ENCODE measurements around the gene AATF. TPM values are rescaled to one million over a fixed set of nuclear protein-coding genes. Genes with fewer than 3 reads are reported as not detected.

The AATF gene
- total and polyA plus RNA-seq, 4 donors = 28.2 to 41.4 (median 38.7) TPM

DNA sequence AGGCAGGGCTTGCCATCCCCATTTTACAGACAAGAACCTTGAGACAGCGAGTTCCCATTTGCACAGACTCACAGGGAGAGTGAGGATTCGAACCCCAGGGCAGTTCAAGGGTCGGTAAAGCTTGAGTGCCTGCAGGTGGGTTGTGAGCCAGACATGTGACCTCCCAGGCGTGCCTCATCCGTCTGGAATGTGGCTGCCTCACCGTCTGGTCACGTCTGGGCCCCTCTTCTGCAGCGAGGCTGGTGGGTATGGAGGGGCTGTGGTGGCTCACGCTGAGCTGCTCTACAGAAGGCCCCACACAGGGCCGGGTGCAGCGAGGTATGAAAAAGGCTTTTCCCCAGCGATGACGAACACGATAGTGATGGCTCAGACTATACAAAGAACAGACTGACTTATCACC lies 47.2 kb upstream of the AATF start:
- TF ChIP-seq CTCF (IDR thresholded peaks at IDR 0.05; ENCODE audit: control extremely low read depth, extremely low read depth) = no peak
- Histone ChIP-seq H3K4me3 (no peak overlapping the region), H3K9me3 (ENCODE audit: control insufficient read depth in 4 of 4, insufficient read depth in 3 of 4, low read length in 3 of 4) (no peaks in the 10 kb centered on the region), H3K27ac (ENCODE audit: low read depth in 1 of 2, low read length in 1 of 2) (no peak overlapping the region), H3K36me3 (ENCODE audit: control insufficient read depth in 4 of 4, insufficient read depth in 4 of 4, low read length in 4 of 4) (no peaks in the 10 kb centered on the region), H3K9ac (ENCODE audit: insufficient read depth in 1 of 2, low read length in 2 of 2) (no peak overlapping the region), H3K27me3 (ENCODE audit: control insufficient read depth in 3 of 3, insufficient read depth in 3 of 3, low read length in 2 of 3) (peaks cover 0 to 3% (median 0%) of the 10 kb centered on the region in 3 donors), H3K4me1 (ENCODE audit: control insufficient read depth in 5 of 5, insufficient read depth in 5 of 5, low read length in 5 of 5) (no peaks in the 10 kb centered on the region)
- ATAC-seq (ENCODE audit: insufficient read depth, low FRiP score) (no peak), DNase-seq (peak in 2 of 3 donors; percentile 9 to 41)
- 55 to 71% methylated on average over 14 of the region's 14 CpGs for WGBS, 2 donors

GRCh38 chr17:36907407-36907806 lies 41.3 kb upstream of the AATF start:
- ATAC-seq (ENCODE audit: insufficient read depth, low FRiP score) = no peak
- peaks cover 0 to 1% (median 0%) of the 10 kb centered on the region in 5 donors for H3K4me1 ChIP-seq (ENCODE audit: control insufficient read depth in 5 of 5, insufficient read depth in 5 of 5, low read length in 5 of 5)
- H3K27ac ChIP-seq (ENCODE audit: low read depth in 1 of 2, low read length in 1 of 2) = no peak overlapping the region
- H3K4me3 ChIP-seq = no peak overlapping the region
- no peak for DNase-seq
- H3K36me3 ChIP-seq (ENCODE audit: control insufficient read depth in 4 of 4, insufficient read depth in 4 of 4, low read length in 4 of 4) = no peaks in the 10 kb centered on the region
- no peak overlapping the region for H3K9ac ChIP-seq (ENCODE audit: insufficient read depth in 1 of 2, low read length in 2 of 2)
- peaks cover 0 to 2% (median 0%) of the 10 kb centered on the region in 4 donors for H3K9me3 ChIP-seq (ENCODE audit: control insufficient read depth in 4 of 4, insufficient read depth in 3 of 4, low read length in 3 of 4)
- 72 to 79% methylated on average over 10 of the region's 10 CpGs for WGBS, 2 donors
- H3K27me3 ChIP-seq (ENCODE audit: control insufficient read depth in 3 of 3, insufficient read depth in 3 of 3, low read length in 2 of 3) = peaks cover 5 to 13% (median 12%) of the 10 kb centered on the region in 3 donors
- TF ChIP-seq CTCF (IDR thresholded peaks at IDR 0.05; ENCODE audit: control extremely low read depth, extremely low read depth) = no peak

GRCh38 chr17:36910513-36910912 lies 38.2 kb upstream of the AATF start:
- Histone ChIP-seq H3K27me3 (ENCODE audit: control insufficient read depth in 3 of 3, insufficient read depth in 3 of 3, low read length in 2 of 3) (peaks cover 5 to 17% (median 13%) of the 10 kb centered on the region in 3 donors), H3K27ac (ENCODE audit: low read depth in 1 of 2, low read length in 1 of 2) (no peak overlapping the region), H3K9ac (ENCODE audit: insufficient read depth in 1 of 2, low read length in 2 of 2) (no peak overlapping the region), H3K4me3 (no peak overlapping the region), H3K9me3 (ENCODE audit: control insufficient read depth in 4 of 4, insufficient read depth in 3 of 4, low read length in 3 of 4) (peaks cover 0 to 2% (median 0%) of the 10 kb centered on the region in 4 donors), H3K4me1 (ENCODE audit: control insufficient read depth in 5 of 5, insufficient read depth in 5 of 5, low read length in 5 of 5) (peaks cover 0 to 1% (median 0%) of the 10 kb centered on the region in 5 donors), H3K36me3 (ENCODE audit: control insufficient read depth in 4 of 4, insufficient read depth in 4 of 4, low read length in 4 of 4) (no peaks in the 10 kb centered on the region)
- DNase-seq (no peak), ATAC-seq (ENCODE audit: insufficient read depth, low FRiP score) (no peak)
- 61 to 68% methylated on average over 5 of the region's 5 CpGs for WGBS, 2 donors
- no peak for TF ChIP-seq CTCF (IDR thresholded peaks at IDR 0.05; ENCODE audit: control extremely low read depth, extremely low read depth)

DNA sequence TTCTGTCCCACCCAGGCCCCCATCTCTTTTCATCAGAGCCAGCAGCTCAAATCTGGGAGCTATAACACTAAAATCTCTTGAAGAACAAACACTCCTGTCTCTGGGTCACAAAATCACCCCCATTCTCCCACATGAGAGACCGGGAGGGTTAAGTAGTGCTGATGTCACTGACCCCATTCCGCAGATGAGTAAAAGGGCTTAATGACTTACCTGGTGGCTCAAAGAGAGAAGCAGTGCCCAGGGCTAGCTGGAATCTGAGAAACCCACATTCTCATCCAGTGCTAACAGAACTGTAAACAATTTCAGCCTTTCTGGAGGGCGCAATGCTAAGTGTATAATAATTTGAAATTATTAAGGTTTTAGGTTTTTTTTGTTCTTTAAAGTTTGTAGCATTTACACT lies 37.8 kb upstream of the AATF start:
- H3K27ac ChIP-seq (ENCODE audit: low read depth in 1 of 2, low read length in 1 of 2) = no peak overlapping the region
- TF ChIP-seq CTCF (IDR thresholded peaks at IDR 0.05; ENCODE audit: control extremely low read depth, extremely low read depth) = no peak
- H3K9ac ChIP-seq (ENCODE audit: insufficient read depth in 1 of 2, low read length in 2 of 2) = no peak overlapping the region
- no peaks in the 10 kb centered on the region for H3K36me3 ChIP-seq (ENCODE audit: control insufficient read depth in 4 of 4, insufficient read depth in 4 of 4, low read length in 4 of 4)
- H3K9me3 ChIP-seq (ENCODE audit: control insufficient read depth in 4 of 4, insufficient read depth in 3 of 4, low read length in 3 of 4) = peaks cover 0 to 2% (median 0%) of the 10 kb centered on the region in 4 donors
- H3K4me3 ChIP-seq = no peak overlapping the region
- peaks cover 5 to 17% (median 13%) of the 10 kb centered on the region in 3 donors for H3K27me3 ChIP-seq (ENCODE audit: control insufficient read depth in 3 of 3, insufficient read depth in 3 of 3, low read length in 2 of 3)
- H3K4me1 ChIP-seq (ENCODE audit: control insufficient read depth in 5 of 5, insufficient read depth in 5 of 5, low read length in 5 of 5) = peaks cover 0 to 1% (median 0%) of the 10 kb centered on the region in 5 donors
- ATAC-seq (ENCODE audit: insufficient read depth, low FRiP score) (no peak), DNase-seq (no peak)
- 50 to 76% methylated on average over 3 of the region's 3 CpGs for WGBS, 2 donors

Measured in lung (tissue), 12 donors.